Vagina (tissue), 2 donors: ENCODE measurements around the gene WDR20. TPM values are rescaled to one million over a fixed set of nuclear protein-coding genes. Genes with fewer than 3 reads are reported as not detected.
A peak's percentile ranks its signal among the peaks of the same experiment; 100 is the strongest.

Source experiments
- DNase-seq, 2 donors: peaks; one replicate each; pipeline ENCODE4 v3.0.0-alpha.2; 2017; ENCODE audit errors: extremely low spot score in 2 of 2
- H3K27ac ChIP-seq: fragments of 200-600 bp; sonication (generic); one replicate; pipeline ENCODE4 v1.5.1; 2019
- H3K27me3 ChIP-seq: fragments of 200-600 bp; sonication (generic); one replicate; pipeline ENCODE4 v1.5.1; 2019
- H3K36me3 ChIP-seq, 2 donors: fragments of 200-600 bp; sonication (generic); one replicate each; pipeline ENCODE4 v1.5.1; 2017 to 2019
- H3K4me1 ChIP-seq: fragments of 200-600 bp; sonication (generic); one replicate; pipeline ENCODE4 v1.5.1; 2019
- H3K4me3 ChIP-seq, 2 donors: fragments of 200-600 bp; sonication (generic); 1 replicate in 1 of 2; 2 replicates in 1 of 2; pipeline ENCODE4 v1.5.1; 2016 to 2019
- H3K9me3 ChIP-seq: fragments of 200-600 bp; sonication (generic); one replicate; pipeline ENCODE4 v1.5.1; 2019
- CTCF ChIP-seq, 3 experiments: fragments of 450-650 bp in 2 of 3; fragments of 200-600 bp in 1 of 3; sonication (generic) in 1 of 3; IDR thresholded peaks; one replicate each; pipeline ENCODE4 v1.5.1; 2017 to 2019; ENCODE audit warnings: antibody characterized with exemption in 3 of 3, mild to moderate bottlenecking in 2 of 3, moderate library complexity in 2 of 3
- POLR2A ChIP-seq, 2 donors: fragments of 450-650 bp; IDR thresholded peaks; one replicate each; pipeline ENCODE4 v1.6.1; 2017; ENCODE audit warnings: antibody characterized with exemption in 2 of 2, mild to moderate bottlenecking in 2 of 2, moderate library complexity in 2 of 2
- POLR2AphosphoS5 ChIP-seq, 2 donors: sonication (generic); formaldehyde crosslinking; IDR thresholded peaks; one replicate each; pipeline ENCODE4 v1.9.0; 2017; ENCODE audit warnings: antibody characterized with exemption in 2 of 2, mild to moderate bottlenecking in 2 of 2, low read depth in 1 of 2; ENCODE audit not compliant: insufficient read depth in 1 of 2
- intact Hi-C: fragments of 100-400 bp; cut with DNase I; formaldehyde crosslinking; loops from one replicate; pipeline ENCODE4 v1.15.1; 2023
- total RNA-seq: library from RNA; depleted of rRNA; stranded (reverse); fragments of >200 nt; gene quantifications from one replicate; pipeline ENCODE4 v1.2.3, GENCODE V29; 2016

WDR20 gene
- total RNA-seq, 1 donor from 2014 or later: 24.8 TPM

- no peak for DNase-seq
- no peak for TF ChIP-seq POLR2A (IDR thresholded peaks at IDR 0.05)
- no peak for TF ChIP-seq CTCF (IDR thresholded peaks at IDR 0.05)
- no peak for TF ChIP-seq POLR2AphosphoS5 (IDR thresholded peaks at IDR 0.05; ENCODE audit: insufficient read depth in 1 of 2, low read depth in 1 of 2)
- Histone ChIP-seq H3K27me3 (no peaks in the 10 kb centered on the region), H3K4me1 (peaks cover 8% of the 10 kb centered on the region), H3K4me3 (no peak overlapping the region), H3K36me3 (no peaks in the 10 kb centered on the region), H3K9me3 (no peaks in the 10 kb centered on the region), H3K27ac (no peak overlapping the region)
- intact Hi-C loops: no loop called here
These were observed 110.9 kb downstream of the WDR20 start for GRCh38 chr14:102250636-102251035.

GRCh38 chr14:102251161-102251560, 111.5 kb downstream of the WDR20 start:
- no peak for TF ChIP-seq POLR2AphosphoS5 (IDR thresholded peaks at IDR 0.05; ENCODE audit: insufficient read depth in 1 of 2, low read depth in 1 of 2)
- no peak for TF ChIP-seq POLR2A (IDR thresholded peaks at IDR 0.05)
- TF ChIP-seq CTCF (IDR thresholded peaks at IDR 0.05): no peak
- Histone ChIP-seq H3K36me3 (no peaks in the 10 kb centered on the region), H3K4me3 (no peak overlapping the region), H3K27me3 (no peaks in the 10 kb centered on the region), H3K27ac (no peak overlapping the region), H3K9me3 (no peaks in the 10 kb centered on the region), H3K4me1 (peaks cover 9% of the 10 kb centered on the region)
- no peak for DNase-seq
- intact Hi-C loops: no loop called here

- TF ChIP-seq POLR2AphosphoS5 (IDR thresholded peaks at IDR 0.05; ENCODE audit: insufficient read depth in 1 of 2, low read depth in 1 of 2): no peak
- TF ChIP-seq CTCF (IDR thresholded peaks at IDR 0.05): no peak
- TF ChIP-seq POLR2A (IDR thresholded peaks at IDR 0.05): no peak
- DNase-seq: no peak
- no peak overlapping the region for H3K4me3 ChIP-seq
- no peak overlapping the region for H3K27ac ChIP-seq
- H3K27me3 ChIP-seq: no peaks in the 10 kb centered on the region
- H3K4me1 ChIP-seq: peaks cover 9% of the 10 kb centered on the region
- intact Hi-C loops: no loop called here
- no peaks in the 10 kb centered on the region for H3K9me3 ChIP-seq
- no peaks in the 10 kb centered on the region for H3K36me3 ChIP-seq
These were observed 113.4 kb downstream of the WDR20 start for GRCh38 chr14:102252834-102253801.

- H3K27ac ChIP-seq: peak overlapping the region; percentile 73
- TF ChIP-seq POLR2AphosphoS5 (IDR thresholded peaks at IDR 0.05; ENCODE audit: insufficient read depth in 1 of 2, low read depth in 1 of 2) (no peak), CTCF (IDR thresholded peaks at IDR 0.05) (no peak), POLR2A (IDR thresholded peaks at IDR 0.05) (no peak)
- DNase-seq: no peak
These were observed 115.9 kb downstream of the WDR20 start for GRCh38 chr14:102255401-102256190.

More at GRCh38 chr14:102255401-102256190, 115.9 kb downstream of the WDR20 start:
- Histone ChIP-seq H3K9me3 (no peaks in the 10 kb centered on the region), H3K4me3 (no peak overlapping the region), H3K27me3 (no peaks in the 10 kb centered on the region), H3K4me1 (peaks cover 9% of the 10 kb centered on the region), H3K36me3 (no peaks in the 10 kb centered on the region)
- intact Hi-C loops: no loop called here
